ENCODE data around the gene ATF3. TPM values are rescaled to one million over a fixed set of nuclear protein-coding genes. Genes with fewer than 3 reads are reported as not detected.

ATF3 gene
- total RNA-seq, 2 experiments from 2014 or later = 2.7 to 2.9 TPM

DNA sequence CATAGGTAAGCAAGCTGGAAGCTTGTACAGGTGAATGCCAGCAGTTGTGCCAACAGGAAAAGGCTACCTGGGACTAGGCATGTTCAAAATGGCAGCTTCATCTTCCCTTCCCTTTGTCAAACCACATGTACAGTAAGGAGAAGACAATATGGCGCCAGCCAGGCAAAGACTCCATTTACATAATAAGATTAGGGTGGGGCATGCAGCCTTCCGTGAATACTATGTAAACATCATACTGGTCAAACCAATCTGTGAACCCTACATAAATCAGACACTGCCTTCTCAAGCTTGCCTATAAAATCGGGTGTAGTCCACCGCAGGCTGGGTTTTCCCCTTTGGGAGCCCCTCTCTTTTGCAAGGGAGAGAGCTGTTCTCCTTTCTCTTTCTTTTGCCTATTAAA, 24.6 kb downstream of the ATF3 start:
- no peak overlapping the region for H2AFZ ChIP-seq (ENCODE audit: low read length)
- H3K4me1 ChIP-seq (ENCODE audit: insufficient read depth, low read length, poor library complexity, severe bottlenecking) = peaks cover 8% of the 10 kb centered on the region
- POLR2A ChIA-PET = interaction anchor here (0.5 to 0.7 kb wide), 2 partner anchors 20 to 25 kb away, joined by 3 read pairs; no protein-coding TSS in a partner anchor
- TF ChIP-seq, protein P1, sequence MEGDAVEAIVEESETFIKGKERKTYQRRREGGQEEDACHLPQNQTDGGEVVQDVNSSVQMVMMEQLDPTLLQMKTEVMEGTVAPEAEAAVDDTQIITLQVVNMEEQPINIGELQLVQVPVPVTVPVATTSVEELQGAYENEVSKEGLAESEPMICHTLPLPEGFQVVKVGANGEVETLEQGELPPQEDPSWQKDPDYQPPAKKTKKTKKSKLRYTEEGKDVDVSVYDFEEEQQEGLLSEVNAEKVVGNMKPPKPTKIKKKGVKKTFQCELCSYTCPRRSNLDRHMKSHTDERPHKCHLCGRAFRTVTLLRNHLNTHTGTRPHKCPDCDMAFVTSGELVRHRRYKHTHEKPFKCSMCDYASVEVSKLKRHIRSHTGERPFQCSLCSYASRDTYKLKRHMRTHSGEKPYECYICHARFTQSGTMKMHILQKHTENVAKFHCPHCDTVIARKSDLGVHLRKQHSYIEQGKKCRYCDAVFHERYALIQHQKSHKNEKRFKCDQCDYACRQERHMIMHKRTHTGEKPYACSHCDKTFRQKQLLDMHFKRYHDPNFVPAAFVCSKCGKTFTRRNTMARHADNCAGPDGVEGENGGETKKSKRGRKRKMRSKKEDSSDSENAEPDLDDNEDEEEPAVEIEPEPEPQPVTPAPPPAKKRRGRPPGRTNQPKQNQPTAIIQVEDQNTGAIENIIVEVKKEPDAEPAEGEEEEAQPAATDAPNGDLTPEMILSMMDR (conservative IDR thresholded peaks at IDR 0.05; ENCODE audit: low read length) = no peak
- no peak for TF ChIP-seq EZH2phosphoT487 (IDR thresholded peaks at IDR 0.05; ENCODE audit: borderline replicate concordance, low read depth, low read length)
- H3K79me2 ChIP-seq (ENCODE audit: insufficient read depth, low read depth, low read length) = no peaks in the 10 kb centered on the region
- H3K27ac ChIP-seq (ENCODE audit: low read depth, low read length, poor library complexity, severe bottlenecking) = no peak overlapping the region
- H3K4me3 ChIP-seq (ENCODE audit: low read depth, low read length, poor library complexity, severe bottlenecking) = no peak overlapping the region
- no peak overlapping the region for H3K4me2 ChIP-seq (ENCODE audit: low read length)
- DNase-seq (ENCODE audit: low spot score) = no peak
- no peaks in the 10 kb centered on the region for H3K9me2 ChIP-seq (ENCODE audit: insufficient read depth, low read length)
- no peaks in the 10 kb centered on the region for H3K36me3 ChIP-seq (ENCODE audit: insufficient read depth, low read length)
- CTCF ChIA-PET (ENCODE audit: unreplicated experiment) = interaction anchor here (1.3 to 1.4 kb wide), 2 partner anchors 20 to 23 kb away, joined by 3 read pairs; no protein-coding TSS in a partner anchor
- H3K9me3 ChIP-seq (ENCODE audit: low read length) = no peaks in the 10 kb centered on the region
- intact Hi-C loops (cut with micrococcal nuclease; ENCODE audit: unreplicated experiment) = loop anchor here (5.0 kb wide), 1 partner anchor 156 kb away; no protein-coding TSS in a partner anchor
- H4K20me1 ChIP-seq (ENCODE audit: insufficient read depth, low read length) = no peaks in the 10 kb centered on the region
- BruUV-seq (replicated peaks) = no TSS peak

DNA sequence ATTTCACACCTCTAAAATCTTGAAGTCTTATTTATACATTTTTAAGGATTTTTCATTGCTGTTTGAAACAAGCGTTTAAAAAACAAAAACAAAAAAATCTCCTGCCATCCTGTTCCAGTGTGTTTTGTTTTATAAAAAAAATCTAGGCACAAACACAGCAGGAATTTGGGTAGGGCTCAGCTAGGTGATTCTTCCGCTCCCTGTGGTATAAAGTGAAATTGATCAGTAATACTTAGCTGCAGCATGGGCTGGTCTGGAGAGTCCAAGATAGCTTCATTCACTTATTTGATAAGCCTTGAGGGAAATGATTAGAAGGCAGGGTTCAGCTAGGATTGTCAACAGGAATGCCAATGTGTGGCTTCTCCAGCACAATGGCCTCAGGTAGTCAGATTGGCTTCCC, 25.7 kb downstream of the ATF3 start:
- BruUV-seq (replicated peaks) = no TSS peak
- Histone ChIP-seq H3K9me2 (ENCODE audit: insufficient read depth, low read length) (no peaks in the 10 kb centered on the region), H3K4me1 (ENCODE audit: insufficient read depth, low read length, poor library complexity, severe bottlenecking) (peaks cover 8% of the 10 kb centered on the region), H3K79me2 (ENCODE audit: insufficient read depth, low read depth, low read length) (no peaks in the 10 kb centered on the region), H3K27ac (ENCODE audit: low read depth, low read length, poor library complexity, severe bottlenecking) (no peak overlapping the region), H3K9me3 (ENCODE audit: low read length) (no peaks in the 10 kb centered on the region), H3K4me2 (ENCODE audit: low read length) (no peak overlapping the region), H3K4me3 (ENCODE audit: low read depth, low read length, poor library complexity, severe bottlenecking) (no peak overlapping the region), H2AFZ (ENCODE audit: low read length) (no peak overlapping the region), H4K20me1 (ENCODE audit: insufficient read depth, low read length) (no peaks in the 10 kb centered on the region), H3K36me3 (ENCODE audit: insufficient read depth, low read length) (no peaks in the 10 kb centered on the region)
- TF ChIP-seq, protein P1 (conservative IDR thresholded peaks at IDR 0.05; ENCODE audit: low read length) = no peak
- TF ChIP-seq EZH2phosphoT487 (IDR thresholded peaks at IDR 0.05; ENCODE audit: borderline replicate concordance, low read depth, low read length) = no peak
- CTCF ChIA-PET (ENCODE audit: unreplicated experiment) = interaction anchor here (1.3 to 1.4 kb wide), 2 partner anchors 19 to 24 kb away, joined by 3 read pairs; no protein-coding TSS in a partner anchor
- POLR2A ChIA-PET = interaction anchor here (0.7 kb wide), 1 partner anchor 30 kb away, joined by 5 read pairs; no protein-coding TSS in a partner anchor
- DNase-seq (ENCODE audit: low spot score) = no peak
- intact Hi-C loops (cut with micrococcal nuclease; ENCODE audit: unreplicated experiment) = loop anchor here (5.0 kb wide), 1 partner anchor 157 kb away; no protein-coding TSS in a partner anchor

- ChIA-PET CTCF (ENCODE audit: unreplicated experiment) (no interaction called here), POLR2A (no interaction called here)
- no peaks in the 10 kb centered on the region for H3K9me2 ChIP-seq (ENCODE audit: insufficient read depth, low read length)
- H3K4me1 ChIP-seq (ENCODE audit: insufficient read depth, low read length, poor library complexity, severe bottlenecking) = peaks cover 8% of the 10 kb centered on the region
- H3K27ac ChIP-seq (ENCODE audit: low read depth, low read length, poor library complexity, severe bottlenecking) = no peak overlapping the region
- H2AFZ ChIP-seq (ENCODE audit: low read length) = no peak overlapping the region
- no TSS peak for BruUV-seq (replicated peaks)
- H4K20me1 ChIP-seq (ENCODE audit: insufficient read depth, low read length) = no peaks in the 10 kb centered on the region
- no peak overlapping the region for H3K4me2 ChIP-seq (ENCODE audit: low read length)
- no peaks in the 10 kb centered on the region for H3K79me2 ChIP-seq (ENCODE audit: insufficient read depth, low read depth, low read length)
- no peak overlapping the region for H3K4me3 ChIP-seq (ENCODE audit: low read depth, low read length, poor library complexity, severe bottlenecking)
- DNase-seq (ENCODE audit: low spot score) = peak; percentile 7
- TF ChIP-seq EZH2phosphoT487 (IDR thresholded peaks at IDR 0.05; ENCODE audit: borderline replicate concordance, low read depth, low read length) = no peak
- TF ChIP-seq, protein P1 (conservative IDR thresholded peaks at IDR 0.05; ENCODE audit: low read length) = no peak
- intact Hi-C loops (cut with micrococcal nuclease; ENCODE audit: unreplicated experiment) = no loop called here
- H3K9me3 ChIP-seq (ENCODE audit: low read length) = no peaks in the 10 kb centered on the region
- H3K36me3 ChIP-seq (ENCODE audit: insufficient read depth, low read length) = no peaks in the 10 kb centered on the region
Observed at GRCh38 chr1:212635141-212635631, 26.6 kb downstream of the ATF3 start.
